GM21737 (cell line): ENCODE results near the gene GABRB2.
"Not testable (repeated sequence)": the region's sequence is repeated elsewhere in the genome, so short reads cannot be mapped to it uniquely, and the experiment has no call there.

ENCODE experiments used
- ATAC-seq: cut with Tn5 transposase; IDR thresholded peaks from one replicate; pipeline ENCODE4 v1.9.1; 2021; ENCODE audit warnings: mild to moderate bottlenecking, moderate library complexity; ENCODE audit not compliant: unreplicated experiment

GABRB2 gene

GRCh38 chr5:161258438-161258837, 288.1 kb downstream of the GABRB2 start:
- peak; percentile 43 for ATAC-seq

- no peak for ATAC-seq
Measured at GRCh38 chr5:161256957-161257356, 289.6 kb downstream of the GABRB2 start.

- not testable (repeated sequence) for ATAC-seq
Measured at GRCh38 chr5:161252955-161253354, 293.6 kb downstream of the GABRB2 start.

GRCh38 chr5:161246749-161247148, 299.8 kb downstream of the GABRB2 start:
- ATAC-seq, result no peak

- not testable (repeated sequence) for ATAC-seq
Measured at GRCh38 chr5:161245846-161246245, 300.7 kb downstream of the GABRB2 start.
